HEK293T (cell line): ENCODE data around the gene GATB.
"Not testable (repeated sequence)": the region's sequence is repeated elsewhere in the genome, so short reads cannot be mapped to it uniquely, and the experiment has no call there.

Source experiments
- CTCF ChIA-PET: fragments of 350-600 bp; formaldehyde crosslinking; extraction: SDS; loops from one replicate; lab custom pipeline; 2021; ENCODE audit warnings: antibody characterized with exemption, inconsistent platforms; lab: Yijun Ruan, JAX
- POLR2A ChIA-PET: fragments of 350-600 bp; formaldehyde crosslinking; extraction: SDS; loops from one replicate; lab custom pipeline; 2020; ENCODE audit warnings: antibody characterized with exemption, inconsistent platforms; lab: Yijun Ruan, JAX
- DNase-seq: peaks from one replicate; pipeline ENCODE4 v3.0.0; 2012; ENCODE audit warnings: mixed read lengths; ENCODE audit errors: extremely low spot score
- ARNT ChIP-seq: fragments of 450-650 bp; IDR thresholded peaks from 2 replicates; pipeline ENCODE4 v1.6.1; 2017; ENCODE audit warnings: mild to moderate bottlenecking
- BHLHE40 ChIP-seq: fragments of 450-650 bp; IDR thresholded peaks from 2 replicates; pipeline ENCODE4 v1.6.1; 2016; ENCODE audit warnings: mild to moderate bottlenecking, moderate library complexity, borderline replicate concordance
- CTBP1 ChIP-seq: fragments of 450-650 bp; IDR thresholded peaks from 2 replicates; pipeline ENCODE4 v1.6.1; 2016; ENCODE audit warnings: borderline replicate concordance
- ELF4 ChIP-seq: fragments of 450-650 bp; IDR thresholded peaks from 2 replicates; pipeline ENCODE4 v1.6.1; 2017; ENCODE audit warnings: antibody characterized with exemption
- FOXA1 ChIP-seq: fragments of 450-650 bp; IDR thresholded peaks from 2 replicates; pipeline ENCODE4 v1.6.1; 2016; ENCODE audit warnings: mild to moderate bottlenecking
- FOXK2 ChIP-seq: fragments of 450-650 bp; IDR thresholded peaks from 2 replicates; pipeline ENCODE4 v1.6.1; 2016; ENCODE audit warnings: mild to moderate bottlenecking
- FOXM1 ChIP-seq: fragments of 450-650 bp; IDR thresholded peaks from 2 replicates; pipeline ENCODE4 v1.6.1; 2017; ENCODE audit warnings: mild to moderate bottlenecking, borderline replicate concordance
- HDGF ChIP-seq: fragments of 450-650 bp; IDR thresholded peaks from 2 replicates; pipeline ENCODE4 v1.6.1; 2017; ENCODE audit warnings: antibody characterized with exemption, borderline replicate concordance
- L3MBTL2 ChIP-seq: fragments of 450-650 bp; conservative IDR thresholded peaks from 2 replicates; pipeline ENCODE4 v1.6.1; 2016; ENCODE audit warnings: mild to moderate bottlenecking
- LEF1 ChIP-seq: fragments of 450-650 bp; IDR thresholded peaks from 2 replicates; pipeline ENCODE4 v1.6.1; 2017; ENCODE audit warnings: mild to moderate bottlenecking, borderline replicate concordance
- NFRKB ChIP-seq: fragments of 450-650 bp; IDR thresholded peaks from 2 replicates; pipeline ENCODE4 v1.6.1; 2016; ENCODE audit warnings: mild to moderate bottlenecking, moderate library complexity
- SP1 ChIP-seq: fragments of 450-650 bp; IDR thresholded peaks from 2 replicates; pipeline ENCODE4 v1.6.1; 2017
- SUZ12 ChIP-seq: fragments of 450-650 bp; IDR thresholded peaks from 2 replicates; pipeline ENCODE4 v1.6.1; 2016; ENCODE audit warnings: mild to moderate bottlenecking
- TARDBP ChIP-seq: fragments of 450-650 bp; IDR thresholded peaks from 2 replicates; pipeline ENCODE4 v1.6.1; 2016
- ZNF384 ChIP-seq: fragments of 450-650 bp; IDR thresholded peaks from 2 replicates; pipeline ENCODE4 v1.6.1; 2016
- TF ChIP-seq, protein P1 (sequence below): fragments of 450-650 bp; IDR thresholded peaks from 2 replicates; pipeline ENCODE4 v1.6.1; 2016

Gene GATB

DNA sequence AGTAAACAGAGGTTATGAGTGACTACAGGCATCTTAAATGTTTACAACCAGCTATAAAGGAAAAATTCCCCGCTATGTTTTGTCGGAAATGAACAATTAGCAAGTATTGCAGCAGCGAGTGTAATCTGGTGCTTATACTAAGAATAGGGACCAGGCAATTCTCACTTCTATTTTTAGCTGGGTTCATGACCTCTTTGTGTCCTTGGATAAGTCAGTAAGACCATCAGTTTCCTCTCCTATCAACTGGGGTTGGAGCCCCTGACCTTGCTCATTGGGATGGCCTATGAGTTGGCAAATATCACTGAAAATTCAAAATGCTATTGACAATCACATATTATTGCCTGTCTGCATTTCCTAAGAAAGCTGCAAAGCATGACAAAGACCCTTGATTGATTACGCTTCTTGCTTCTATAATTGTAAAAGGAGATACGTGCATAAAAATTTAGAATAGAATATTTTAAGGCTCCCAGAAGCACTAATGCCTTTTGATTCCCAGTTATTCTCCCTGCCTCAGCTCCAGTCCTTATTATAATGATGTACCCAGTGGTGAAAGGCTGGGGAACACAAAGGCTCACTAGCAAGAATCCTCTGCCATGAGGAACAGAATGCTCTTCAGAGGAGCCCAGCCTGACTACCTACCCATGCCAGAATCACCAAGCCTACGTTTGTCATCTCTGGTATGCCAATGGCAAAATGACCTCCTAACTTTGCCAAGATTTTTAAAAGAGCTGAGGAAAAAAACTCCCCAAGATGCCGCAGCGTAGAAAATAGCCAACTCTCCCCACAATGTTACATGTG, 21.9 kb downstream of the GATB start:
- TF ChIP-seq LEF1 (no peak), FOXA1 (no peak), BHLHE40 (no peak), FOXM1 (no peak), NFRKB (no peak), SP1 (no peak), HDGF (no peak), ZNF384 (no peak), FOXK2 (no peak), ELF4 (no peak), ARNT (no peak), TARDBP (no peak), CTBP1 (no peak)
- POLR2A ChIA-PET, result no interaction called here
- no peak for DNase-seq
- CTCF ChIA-PET, result no interaction called here

DNA sequence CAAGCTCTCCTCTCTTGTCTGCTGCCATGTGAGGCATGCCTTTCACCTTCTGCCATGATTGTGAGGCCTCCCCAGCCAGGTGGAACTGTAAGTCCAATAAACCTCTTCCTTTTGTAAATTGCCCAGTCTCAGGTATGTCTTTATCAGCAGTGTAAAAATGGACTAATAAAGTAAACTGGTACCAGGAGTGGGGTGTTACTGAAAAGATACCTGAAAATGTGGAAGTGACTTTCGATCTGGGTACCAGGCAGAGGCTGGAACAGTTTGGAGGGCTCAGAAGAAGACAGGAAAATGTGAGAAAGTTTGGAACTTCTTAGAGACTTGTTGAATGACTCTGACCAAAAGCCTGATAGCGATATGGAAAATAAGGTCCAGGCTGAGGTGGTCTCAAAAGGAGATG, 24.0 kb downstream of the GATB start:
- CTCF ChIA-PET, DNase-seq, POLR2A ChIA-PET: not testable (repeated sequence)

DNA sequence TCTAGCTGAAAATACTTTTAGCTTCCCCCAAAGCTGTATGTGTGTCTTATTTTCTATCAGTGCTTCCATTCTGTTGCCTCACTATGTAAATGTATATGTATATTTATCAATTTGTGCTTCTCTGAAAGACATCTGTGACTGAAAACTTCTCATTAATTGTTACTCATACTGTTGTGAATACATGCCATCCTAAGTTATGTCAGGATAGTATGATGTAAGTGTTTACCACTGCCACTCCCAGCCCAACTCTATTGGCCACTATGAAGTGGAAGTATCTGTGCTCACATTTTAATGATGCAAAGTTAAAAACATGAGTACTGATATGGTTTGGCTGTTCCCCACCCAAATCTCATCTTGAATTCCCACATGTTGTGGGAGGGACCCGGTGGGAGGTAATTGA, 24.4 kb downstream of the GATB start:
- ChIA-PET POLR2A (no interaction called here), CTCF (no interaction called here)

DNA sequence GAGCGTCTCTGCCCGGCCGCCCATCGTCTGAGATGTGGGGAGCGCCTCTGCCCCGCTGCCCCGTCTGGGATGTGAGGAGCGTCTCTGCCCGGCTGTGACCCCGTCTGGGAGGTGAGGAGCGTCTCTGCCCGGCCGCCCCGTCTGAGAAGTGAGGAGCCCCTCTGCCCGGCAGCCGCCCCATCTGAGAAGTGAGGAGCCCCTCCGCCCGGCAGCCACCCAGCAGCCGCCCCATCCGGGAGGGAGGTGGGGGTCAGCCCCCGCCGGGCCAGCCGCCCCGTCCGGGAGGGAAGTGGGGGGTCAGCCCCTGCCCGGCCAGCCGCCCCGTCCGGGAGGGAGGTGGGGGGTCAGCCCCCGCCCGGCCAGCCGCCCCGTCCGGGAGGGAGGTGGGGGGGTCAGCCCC, 29.1 kb downstream of the GATB start:
- POLR2A ChIA-PET, DNase-seq: not testable (repeated sequence)
- CTCF ChIA-PET, result interaction anchor here (0.7 kb wide), 1 partner anchor 74 kb away, joined by 3 read pairs; no protein-coding TSS in a partner anchor

More for the DNA sequence above, 24.4 kb downstream of the GATB start:
- no peak for DNase-seq
- TF ChIP-seq, protein P1, sequence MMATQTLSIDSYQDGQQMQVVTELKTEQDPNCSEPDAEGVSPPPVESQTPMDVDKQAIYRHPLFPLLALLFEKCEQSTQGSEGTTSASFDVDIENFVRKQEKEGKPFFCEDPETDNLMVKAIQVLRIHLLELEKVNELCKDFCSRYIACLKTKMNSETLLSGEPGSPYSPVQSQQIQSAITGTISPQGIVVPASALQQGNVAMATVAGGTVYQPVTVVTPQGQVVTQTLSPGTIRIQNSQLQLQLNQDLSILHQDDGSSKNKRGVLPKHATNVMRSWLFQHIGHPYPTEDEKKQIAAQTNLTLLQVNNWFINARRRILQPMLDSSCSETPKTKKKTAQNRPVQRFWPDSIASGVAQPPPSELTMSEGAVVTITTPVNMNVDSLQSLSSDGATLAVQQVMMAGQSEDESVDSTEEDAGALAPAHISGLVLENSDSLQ, result no peak
- TF ChIP-seq CTBP1, result no peak
- TF ChIP-seq L3MBTL2, result no peak
- no peak for TF ChIP-seq ELF4
- TF ChIP-seq NFRKB, result no peak
- no peak for TF ChIP-seq SUZ12
- no peak for TF ChIP-seq ARNT
- no peak for TF ChIP-seq BHLHE40

DNA sequence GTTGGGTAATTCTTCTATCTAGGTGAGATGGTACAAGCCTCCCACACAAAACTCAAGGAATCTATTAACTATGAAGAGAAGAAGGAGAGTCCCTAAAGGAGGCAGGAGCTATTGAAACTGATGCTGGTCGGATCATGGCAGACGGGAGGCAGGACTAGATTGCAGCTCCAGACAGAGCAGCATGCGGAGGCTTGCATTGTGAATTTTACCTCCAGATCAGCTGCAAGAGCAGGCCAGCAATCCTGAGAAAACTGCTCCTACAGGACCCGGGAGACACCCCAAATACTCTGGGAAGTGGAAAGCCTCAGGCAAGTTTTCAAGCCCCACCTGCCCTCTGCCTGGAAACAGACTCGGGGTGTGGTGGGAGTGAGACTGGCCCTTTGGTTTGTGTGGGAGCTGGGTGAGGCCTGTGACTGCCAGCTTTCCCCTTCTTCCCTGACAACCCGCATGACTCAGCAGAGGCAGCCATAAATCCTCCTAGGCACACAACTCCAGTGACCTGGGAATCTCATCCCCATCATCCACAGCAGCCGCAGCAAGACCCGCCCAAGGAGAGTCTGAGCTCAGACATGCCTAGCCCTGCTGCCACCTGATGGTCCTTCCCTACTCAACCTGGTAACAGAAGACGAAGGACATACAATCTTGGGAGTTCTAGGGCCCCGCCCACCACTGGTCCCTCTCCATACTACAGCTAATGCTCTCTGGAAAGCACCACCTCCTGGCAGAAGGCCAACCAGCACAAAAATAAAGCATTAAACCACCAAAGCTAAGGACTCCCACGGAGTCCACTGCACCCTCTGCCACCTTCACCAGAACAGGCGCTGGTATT, 30.9 kb downstream of the GATB start:
- POLR2A ChIA-PET, result interaction anchor here (1.3 kb wide), 1 partner anchor 9 kb away, joined by 4 read pairs; no protein-coding TSS in a partner anchor

DNA sequence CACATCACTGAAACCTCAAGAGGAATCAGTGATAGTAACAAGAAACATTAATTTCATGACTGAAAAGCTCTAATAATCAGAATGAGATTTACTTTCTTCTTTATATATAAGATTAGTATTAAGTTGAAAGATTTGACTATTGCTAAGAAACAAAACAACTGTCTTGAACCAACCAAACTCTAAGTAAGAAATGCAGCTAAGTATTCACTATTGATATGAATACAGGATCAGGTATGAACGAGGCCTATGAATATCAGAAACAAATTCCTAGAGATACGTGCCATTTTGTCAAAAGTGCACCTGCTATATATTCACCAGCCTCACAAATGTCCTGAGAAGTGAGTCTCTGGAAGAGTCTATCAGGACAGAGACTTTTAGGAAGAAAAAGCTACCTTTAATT, 32.1 kb downstream of the GATB start:
- POLR2A ChIA-PET, result interaction anchor here (0.6 kb wide), 1 partner anchor 827 kb away, joined by 3 read pairs; no protein-coding TSS in a partner anchor
- CTCF ChIA-PET, result interaction anchor here (0.6 kb wide), 1 partner anchor 609 kb away, joined by 3 read pairs; no protein-coding TSS in a partner anchor
- no peak for TF ChIP-seq BHLHE40

More for the DNA sequence above, 30.9 kb downstream of the GATB start:
- CTCF ChIA-PET, result interaction anchor here (0.6 to 1.1 kb wide), 2 partner anchors 14 to 459 kb away, joined by 3 to 4 read pairs; no protein-coding TSS in a partner anchor
- no peak for DNase-seq
- TF ChIP-seq, protein P1, result no peak
- TF ChIP-seq ZNF384 (no peak), BHLHE40 (no peak), FOXK2 (no peak), FOXM1 (no peak), NFRKB (no peak), SUZ12 (no peak), L3MBTL2 (no peak), CTBP1 (no peak), HDGF (no peak), LEF1 (no peak), SP1 (no peak), ELF4 (no peak)

DNA sequence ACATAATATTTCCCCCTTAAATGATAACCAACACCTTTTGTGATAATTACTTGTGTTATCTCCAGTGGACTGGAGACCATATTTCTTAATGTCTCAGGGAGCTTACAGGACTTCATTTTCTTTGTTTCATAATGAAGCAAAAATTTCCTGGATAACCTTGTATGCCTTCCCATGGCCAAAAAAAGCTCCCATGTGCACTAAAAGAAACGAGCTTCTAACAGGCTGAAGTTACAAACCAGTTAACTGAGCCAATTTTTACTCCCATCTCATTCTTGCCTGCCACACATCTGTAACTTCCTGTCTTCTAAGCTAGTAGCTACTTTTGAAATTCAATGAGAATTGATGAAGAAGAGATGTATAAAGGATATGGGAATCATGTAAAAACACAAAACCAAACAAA, 32.8 kb downstream of the GATB start:
- POLR2A ChIA-PET, result no interaction called here
- TF ChIP-seq, protein P1, result no peak
- no peak for TF ChIP-seq TARDBP
- TF ChIP-seq LEF1, result no peak
- TF ChIP-seq L3MBTL2, result no peak
- no peak for TF ChIP-seq ARNT
- TF ChIP-seq SP1, result no peak
- TF ChIP-seq SUZ12, result no peak
- TF ChIP-seq FOXA1, result no peak
- TF ChIP-seq FOXK2, result no peak
- TF ChIP-seq NFRKB, result no peak
- TF ChIP-seq FOXM1, result no peak
- TF ChIP-seq ZNF384, result no peak
- TF ChIP-seq HDGF, result no peak
- no peak for TF ChIP-seq ELF4
- no peak for TF ChIP-seq CTBP1
- no peak for TF ChIP-seq BHLHE40
- CTCF ChIA-PET, result interaction anchor here (0.6 kb wide), 1 partner anchor 610 kb away, joined by 3 read pairs; no protein-coding TSS in a partner anchor
- no peak for DNase-seq

More for the DNA sequence above, 32.1 kb downstream of the GATB start:
- no peak for DNase-seq
